Activated CD8-positive, alpha-beta memory T cell treated with anti-CD3 and anti-CD28 coated beads, Interleukin-2, amount 50 U/mL, for 4 hours (primary cell): ENCODE data around the gene TANGO2.

Source experiments
- DNase-seq: peaks from one replicate; pipeline ENCODE4 v3.0.0-alpha.2; 2020

The TANGO2 gene

DNA sequence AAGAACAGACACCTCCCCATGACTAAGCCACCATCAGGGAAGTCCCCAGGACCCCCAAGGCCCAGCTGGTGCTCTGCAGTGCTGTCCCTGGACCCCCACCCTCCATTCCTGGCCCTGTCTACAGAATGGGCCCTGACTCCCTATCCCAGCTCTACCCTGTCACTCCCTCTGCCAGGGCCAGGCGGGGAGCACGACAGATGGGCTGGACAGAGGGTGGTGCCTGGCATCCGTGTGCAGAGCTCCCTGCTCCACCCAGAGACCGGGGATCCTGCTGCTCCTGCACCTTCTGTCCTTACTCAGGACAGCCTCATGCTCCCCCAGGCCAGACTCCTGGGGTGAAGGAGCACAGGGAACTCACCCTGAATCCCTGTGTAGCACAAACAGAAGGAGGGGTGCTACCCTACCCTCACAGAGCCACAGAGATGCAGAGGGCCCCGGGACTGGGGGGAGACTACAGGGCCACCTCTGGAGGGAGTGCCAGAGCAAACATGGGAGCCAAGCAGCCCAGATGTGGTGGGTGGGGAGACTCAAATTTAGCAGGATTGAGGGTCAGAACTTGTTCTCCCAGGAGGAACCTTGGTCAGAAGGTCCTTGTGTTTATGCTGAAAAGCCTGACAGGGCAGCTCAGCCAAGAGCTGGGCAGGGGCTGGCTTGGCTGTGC is 6.3 kb upstream of the TANGO2 start:
- DNase-seq = no peak

DNA sequence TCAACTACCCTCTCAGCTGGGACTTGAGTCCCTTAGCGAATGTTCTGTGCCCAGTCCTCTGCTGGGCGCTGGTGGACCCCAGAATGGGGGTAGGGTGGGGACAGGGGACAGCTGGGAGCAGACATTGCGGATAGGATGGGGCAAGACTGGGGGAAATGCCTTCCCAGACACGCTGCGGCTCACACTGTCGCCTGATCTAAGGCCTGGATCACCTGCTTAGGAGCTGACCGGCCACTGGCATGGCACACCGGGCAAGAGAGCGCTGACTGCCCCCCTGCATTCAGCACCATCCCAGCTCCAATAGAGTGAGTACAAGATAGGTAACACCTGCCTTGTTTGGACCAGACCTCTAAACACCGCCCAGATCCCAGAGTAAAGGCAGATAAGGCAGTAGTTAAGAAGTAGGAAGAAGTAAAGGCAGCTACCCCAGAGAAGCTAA is 5.7 kb upstream of the TANGO2 start:
- no peak for DNase-seq

DNA sequence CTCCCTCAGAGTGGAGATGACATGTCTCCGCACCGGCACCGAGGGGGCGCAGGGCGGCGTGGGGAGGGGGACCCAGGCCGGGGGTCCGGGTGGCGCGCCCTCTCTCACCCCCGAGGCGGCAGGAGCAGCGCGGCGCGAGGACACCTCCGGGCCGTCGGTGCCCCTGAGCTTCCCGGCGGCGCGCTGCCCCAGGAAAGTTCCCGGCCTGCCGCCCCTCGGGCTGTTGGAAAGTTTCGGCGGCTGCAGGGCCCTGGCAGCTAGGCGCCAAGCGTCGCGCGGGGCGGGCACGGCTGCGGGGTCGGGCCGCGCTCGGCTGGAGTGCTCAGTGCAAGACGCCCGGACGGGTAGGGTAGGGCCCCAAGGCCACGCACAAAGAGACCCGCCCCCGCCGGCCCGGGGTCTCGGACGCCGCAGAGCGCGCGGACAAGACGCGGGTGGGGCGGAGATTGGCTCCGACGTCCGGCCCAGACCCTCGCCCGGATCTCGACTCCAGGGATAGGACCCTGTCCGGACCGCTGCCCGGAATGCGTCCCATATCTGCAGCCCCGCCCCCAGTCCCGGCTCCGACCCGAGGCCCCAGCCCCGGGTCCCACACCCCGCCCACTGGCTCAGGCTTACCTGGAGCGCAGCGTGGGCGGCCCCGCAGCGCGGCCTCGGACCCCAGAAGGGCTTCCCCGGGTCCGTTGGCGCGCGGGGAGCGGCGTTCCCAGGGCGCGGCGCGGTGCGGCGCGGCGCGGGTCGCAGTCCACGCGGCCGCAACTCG is 4.8 kb upstream of the TANGO2 start:
- no peak for DNase-seq

DNA sequence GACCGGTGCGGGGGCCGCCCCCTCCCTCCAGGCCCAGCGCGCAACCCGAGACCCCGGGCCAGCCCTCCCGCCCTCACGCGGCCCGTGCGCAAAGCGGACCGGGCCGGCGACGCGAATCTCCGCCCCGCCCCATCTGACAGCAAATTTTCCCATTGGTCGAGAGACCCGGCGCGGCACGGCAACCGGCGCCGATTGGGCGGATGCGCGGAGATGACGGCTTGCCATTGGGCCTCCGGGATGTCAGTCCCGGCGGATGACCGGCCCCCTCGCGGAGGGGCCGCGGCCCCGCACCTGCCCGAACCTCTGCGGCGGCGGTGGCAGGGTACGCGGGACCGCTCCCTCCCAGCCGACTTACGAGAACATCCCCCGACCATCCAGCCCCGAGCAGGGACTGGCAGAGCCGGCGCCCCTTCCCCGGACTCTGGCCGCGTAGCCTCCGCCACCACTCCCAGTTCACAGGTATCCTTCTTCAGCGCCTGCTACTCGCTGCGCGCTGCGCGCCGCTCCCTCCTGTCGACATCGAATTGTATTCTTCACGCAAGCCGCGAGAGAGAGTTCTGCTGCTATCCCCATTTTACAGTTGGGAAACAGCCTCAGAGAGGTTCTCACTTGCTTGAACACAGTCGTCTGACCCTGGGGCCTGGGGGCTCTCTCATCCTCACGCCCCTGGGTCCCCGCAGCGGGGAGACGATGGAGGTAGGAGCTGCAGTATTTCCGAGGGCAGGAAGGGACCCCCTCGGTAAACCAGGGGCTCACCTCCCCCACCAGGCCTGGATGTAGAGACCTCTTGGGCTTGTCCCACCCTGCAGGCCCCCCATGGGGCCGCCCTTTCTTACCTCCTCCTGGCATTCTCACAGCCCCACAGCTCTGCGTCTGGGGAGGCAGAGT is 3.9 kb upstream of the TANGO2 start, which contains the start of gene ARVCF:
Gene ARVCF (minus strand): TSS at position 90 of the 888 bp plus-strand sequence. CDS start 26,029 bp downstream, outside the sequence.
- DNase-seq = peak; percentile 91

DNA sequence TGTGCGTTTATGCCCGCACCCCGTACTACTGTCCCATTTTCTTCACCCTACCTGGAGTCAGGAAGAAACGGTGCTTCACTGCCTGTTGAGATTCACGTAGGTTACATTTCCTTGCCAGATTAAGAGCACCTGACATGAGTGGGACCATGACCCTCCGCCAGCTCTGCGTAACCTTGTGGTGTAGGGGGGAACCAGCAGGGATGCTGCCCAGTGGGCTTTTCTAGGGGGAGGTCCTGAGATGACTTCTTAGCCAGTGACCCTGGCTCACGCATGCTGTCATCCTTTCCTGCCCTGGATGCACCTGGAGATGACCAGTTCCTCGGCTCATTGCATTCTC is 3.3 kb upstream of the TANGO2 start:
- no peak for DNase-seq

DNA sequence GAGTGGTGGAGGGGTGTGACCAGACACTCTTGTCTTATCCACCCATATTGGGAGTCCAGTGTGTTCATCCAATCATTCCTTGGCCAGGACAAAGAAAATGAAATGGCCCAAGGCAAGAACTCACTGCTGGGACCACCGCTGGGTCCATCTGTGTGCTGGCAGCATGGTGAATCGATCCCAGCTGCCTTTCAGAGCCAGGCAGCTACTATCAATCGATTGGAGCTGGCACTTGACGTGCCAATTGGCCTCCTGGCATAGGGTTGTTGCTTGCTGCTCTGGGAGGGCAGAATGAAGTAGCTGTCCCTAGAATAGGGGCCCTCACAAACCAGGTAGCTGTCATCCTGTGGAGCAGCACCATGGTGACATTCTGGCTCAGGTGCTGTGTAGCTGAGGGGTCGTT is 2.9 kb upstream of the TANGO2 start:
- no peak for DNase-seq

DNA sequence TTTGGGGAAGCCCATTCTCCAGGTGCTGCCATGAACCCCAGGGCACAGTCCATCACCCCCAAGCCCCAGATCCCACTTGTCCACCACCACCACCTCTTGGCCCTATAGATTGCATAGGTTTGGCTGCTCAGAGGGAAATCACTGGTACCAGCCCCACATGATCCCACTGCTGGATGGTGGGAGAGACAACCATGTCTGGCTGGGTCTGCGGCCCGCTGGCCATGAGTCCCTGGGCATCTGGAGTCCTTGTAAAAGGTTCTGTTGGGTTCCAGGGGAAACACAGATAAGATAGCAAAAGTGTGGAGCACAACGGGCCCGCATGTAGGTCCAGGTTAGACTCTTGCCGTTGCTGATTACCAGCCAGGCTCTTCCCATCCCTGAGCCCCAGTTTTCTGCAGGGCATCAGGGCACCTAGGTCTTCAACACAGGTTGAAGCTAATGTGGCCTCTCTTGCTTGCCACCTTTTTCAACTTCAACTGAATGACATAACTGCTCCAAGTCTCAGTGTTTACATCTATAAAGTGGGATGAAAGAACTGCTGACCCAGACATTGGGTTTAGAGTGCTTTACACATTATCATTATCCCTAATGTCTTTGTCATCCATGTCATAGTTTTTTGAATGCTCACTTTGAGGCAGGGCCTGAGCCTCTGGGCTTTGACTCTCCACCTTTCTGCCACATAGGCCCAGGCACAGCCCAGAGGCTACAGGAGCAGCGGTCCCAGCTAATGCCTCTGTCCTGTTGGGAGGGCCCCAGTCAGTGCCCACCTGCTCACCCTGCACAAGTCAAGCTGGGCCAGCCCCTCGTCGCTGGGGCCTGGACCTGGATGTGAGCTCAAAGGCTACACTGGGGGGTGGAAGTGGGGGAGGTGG is 1.0 kb upstream of the TANGO2 start:
- no peak for DNase-seq

DNA sequence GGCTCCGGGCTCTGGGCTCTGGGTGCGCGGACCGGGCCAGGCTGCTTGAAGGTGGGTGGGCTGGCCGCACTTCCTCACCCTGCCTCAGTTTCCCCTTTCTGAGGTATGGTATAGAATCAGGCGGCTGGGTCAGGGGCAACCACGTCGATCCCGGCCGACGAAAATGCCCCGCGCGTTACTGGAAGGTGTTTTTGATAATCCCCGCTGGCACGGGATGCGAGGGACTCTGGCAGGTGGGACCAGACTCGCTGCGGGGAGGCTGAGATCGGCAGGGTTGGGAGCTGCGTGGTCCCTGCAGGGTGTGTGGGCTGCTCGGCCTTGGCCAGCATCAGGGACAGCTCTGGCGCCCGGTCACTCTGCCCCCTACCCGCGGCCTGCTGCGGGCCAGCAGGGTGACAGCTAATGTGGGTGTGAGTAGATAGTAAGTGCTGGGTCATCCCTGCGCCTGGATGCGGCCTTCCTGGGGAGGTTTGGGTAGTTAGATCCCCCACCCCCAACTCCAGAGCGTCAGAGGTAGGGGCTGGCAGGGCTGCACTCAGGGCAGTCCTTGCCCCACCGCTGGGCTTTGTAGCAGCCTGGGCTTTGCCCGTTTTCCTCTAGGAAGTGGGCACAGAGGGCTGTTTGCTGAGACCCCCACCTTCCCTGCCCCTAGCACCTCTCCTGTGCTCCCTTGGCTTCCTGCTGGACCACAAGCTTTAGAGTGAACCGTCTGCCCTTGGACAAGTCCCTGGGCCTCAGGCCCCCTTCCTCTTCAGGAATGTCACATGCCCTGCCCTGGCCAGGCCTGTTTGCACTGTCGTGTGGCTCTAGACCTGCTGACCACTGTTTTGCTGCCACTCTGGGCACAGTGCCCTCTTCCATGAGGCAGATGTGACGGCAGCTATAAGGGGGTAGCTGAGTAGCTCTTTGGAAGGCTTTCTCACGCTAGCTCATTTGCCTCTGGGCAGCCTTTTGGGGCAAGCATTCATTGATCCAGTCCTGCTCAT is 579 bp downstream of the TANGO2 start:
- DNase-seq = no peak

DNA sequence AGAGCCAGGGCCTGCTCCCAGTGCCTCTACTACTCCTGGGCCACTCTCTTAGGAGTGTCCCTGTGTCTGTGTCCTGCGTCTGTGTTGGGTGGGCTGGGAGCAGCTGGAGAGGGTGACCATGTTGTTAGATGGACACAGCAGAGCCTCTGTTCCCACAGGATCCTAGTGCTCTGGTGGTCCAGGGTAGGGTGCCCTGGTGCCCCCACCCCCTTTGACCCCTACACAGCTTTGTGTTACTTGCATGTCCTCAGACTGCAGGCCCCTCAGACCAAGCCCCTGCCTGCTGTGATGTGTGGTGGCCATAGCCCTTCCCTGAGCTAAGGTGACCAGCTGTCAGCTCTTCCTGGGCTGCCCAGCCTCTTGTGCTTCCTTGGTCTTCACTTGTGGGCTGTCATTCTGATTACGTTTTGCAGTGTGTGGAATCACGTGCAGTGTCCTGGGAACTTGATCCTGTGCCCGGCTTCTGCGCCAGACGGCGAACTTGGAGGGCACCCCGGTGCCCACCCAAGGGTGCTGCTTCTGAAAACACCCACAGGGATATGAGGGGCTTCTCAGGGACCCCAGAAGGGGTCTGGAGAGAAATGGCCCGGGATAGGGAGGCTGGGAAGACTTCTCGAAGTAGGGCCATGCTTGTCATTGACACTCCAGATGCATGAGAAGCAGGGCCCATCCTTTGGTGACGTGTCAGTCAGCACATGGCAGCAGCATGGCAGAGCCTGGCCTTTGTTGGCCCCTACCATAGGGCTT is 1.5 kb downstream of the TANGO2 start:
- no peak for DNase-seq

DNA sequence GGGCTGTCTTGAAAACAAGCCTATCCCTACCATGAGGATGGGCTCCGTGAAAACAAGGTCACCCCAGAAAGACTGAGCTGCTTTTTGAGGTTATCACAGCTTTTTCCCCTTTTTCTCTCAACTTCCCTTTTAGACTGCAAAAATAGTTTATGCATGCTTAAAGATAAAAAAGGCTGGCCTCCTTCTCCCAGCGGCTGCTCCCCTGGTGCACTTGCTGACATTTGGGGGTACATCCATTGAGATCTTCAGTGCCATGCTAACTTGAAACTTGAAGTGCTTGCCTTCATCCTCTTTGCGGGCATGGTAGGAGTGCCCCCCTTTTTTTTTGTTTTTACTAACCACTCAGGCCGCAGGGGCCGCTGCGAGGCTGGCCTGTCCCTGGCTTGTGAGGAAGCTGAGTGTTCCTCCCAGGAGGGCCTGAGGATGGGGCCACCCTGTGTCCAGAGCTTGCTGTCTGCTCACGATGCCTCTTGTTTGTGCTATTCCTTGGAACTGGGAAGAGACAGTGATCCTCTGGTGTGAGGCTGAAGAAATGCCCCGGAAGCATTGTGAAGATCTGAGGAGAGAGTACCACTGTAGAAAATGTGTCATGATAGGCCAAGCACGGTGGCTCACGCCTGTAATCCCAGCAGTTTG is 2.2 kb downstream of the TANGO2 start:
- DNase-seq = no peak

DNA sequence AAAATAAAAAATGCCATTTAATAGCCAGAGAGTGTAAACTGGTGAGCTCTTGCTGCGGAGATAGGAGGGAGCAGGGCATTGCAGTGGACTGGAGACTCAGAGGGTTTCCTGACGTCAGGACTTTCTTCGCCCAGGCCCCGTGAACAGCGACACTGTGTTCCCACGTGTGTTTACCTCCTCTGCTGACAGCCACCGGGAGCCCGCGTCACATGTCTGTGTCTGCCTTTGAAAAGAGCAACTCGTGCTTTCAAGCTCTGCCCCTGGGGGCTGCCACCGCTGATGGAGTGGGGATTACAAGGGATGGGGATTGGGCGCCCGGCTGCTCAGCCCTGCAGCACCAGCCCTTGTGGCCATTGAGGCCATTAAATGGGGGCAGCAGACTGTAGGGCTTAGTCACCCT is 3.3 kb downstream of the TANGO2 start:
- no peak for DNase-seq

DNA sequence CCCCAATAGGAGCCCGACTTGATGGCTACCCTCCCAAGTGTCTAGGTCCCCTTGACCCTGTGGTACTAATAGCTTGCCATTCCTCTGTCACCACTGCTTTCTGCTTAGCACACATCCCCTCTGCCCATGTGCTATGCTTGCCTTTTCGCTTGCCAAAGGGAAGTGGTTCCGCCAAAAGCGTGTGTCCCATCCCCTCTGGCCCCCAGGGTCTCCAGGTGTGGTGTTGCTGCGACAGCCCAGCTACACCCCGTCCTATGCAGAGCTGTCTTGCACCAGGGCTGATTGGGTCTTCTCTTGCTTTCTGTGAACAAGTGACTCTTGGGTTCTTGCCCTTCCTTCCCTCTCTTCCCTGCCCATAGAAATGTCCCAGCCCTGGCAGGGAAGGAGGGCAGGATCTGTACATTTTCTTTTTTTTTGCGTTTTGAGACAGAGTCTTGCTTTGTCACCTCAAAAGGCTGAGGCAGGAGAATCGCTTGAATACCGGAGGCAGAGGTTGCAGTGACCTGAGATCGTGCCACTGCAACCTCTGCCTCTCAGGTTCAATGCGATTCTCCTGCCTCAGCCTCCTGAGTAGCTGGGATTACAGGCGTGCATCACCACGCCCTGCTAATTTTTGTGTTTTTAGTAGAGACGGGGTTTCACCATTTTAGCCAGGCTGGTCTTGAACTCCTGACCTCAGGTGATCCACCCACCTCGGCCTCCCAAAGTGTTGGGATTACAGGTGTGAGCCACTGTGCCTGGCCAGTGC is 3.9 kb downstream of the TANGO2 start:
- DNase-seq = no peak

DNA sequence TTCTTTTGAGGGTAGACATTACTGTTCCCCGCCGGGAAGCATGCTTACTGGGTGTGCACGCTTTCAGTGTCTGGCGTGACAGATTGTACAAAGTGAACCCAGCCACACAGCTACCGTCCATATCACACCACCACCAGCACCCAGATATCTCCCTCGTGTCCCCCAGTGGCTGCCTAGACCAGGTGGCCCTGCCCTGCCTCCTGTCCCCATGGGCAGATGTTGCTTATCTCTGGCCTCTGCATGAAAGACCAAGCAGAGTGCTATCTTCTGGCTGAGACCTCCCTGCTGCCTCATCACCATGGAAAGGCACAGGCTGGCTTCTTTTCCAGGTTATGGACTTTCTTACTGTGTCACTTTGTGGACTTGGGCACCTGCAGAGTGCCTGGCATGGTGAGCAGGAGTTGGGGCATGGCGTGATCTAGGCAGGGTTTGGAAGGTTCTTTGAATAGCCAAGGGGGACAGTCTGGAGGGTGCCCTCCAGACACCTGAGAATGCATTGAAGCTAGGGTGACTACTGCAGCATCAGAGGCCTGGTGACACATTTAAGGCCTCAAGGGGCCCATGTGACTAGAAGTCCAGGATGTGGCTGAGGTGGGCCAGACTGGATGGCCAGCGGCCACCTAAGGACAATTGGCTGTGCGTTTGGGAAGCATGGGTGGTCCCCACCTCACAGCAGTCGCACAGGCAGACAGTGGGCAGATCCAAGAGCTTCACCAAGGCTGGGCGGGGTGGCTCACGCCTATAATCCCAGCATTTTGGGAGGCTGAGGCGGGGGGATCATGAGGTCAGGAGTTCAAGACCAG is 4.7 kb downstream of the TANGO2 start:
- DNase-seq = no peak

DNA sequence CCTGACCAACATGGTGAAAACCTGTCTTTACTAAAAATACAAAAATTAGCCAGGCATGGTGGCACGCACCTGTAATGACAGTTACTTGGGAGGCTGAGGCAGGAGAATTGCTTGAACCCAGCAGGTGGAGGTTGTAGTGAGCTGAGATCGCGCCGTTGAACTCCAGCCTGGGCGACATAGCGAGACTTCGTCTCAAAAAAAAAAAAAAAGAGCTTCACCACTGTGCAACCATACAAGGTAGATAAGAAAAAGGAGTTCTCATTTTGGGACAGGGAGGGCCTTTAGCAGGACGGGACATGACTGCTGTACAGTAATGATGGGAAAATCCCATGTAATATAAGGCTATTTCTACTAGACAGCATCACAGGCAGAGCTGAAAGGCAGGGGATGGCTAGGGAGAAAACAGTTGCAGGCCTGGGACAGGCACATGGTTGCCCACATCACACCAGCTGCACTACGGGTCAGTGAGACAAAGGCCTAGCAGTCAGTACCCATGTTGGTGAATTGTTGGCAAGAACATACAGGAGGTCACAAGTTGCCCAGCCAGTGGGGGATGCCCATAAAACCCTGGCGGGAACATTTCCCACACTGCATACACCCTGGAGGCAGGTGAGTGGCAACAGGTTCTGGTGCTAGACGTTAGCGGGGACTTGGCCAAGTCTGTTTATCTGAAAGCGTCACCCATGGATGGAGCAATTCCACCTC is 5.4 kb downstream of the TANGO2 start:
- no peak for DNase-seq

DNA sequence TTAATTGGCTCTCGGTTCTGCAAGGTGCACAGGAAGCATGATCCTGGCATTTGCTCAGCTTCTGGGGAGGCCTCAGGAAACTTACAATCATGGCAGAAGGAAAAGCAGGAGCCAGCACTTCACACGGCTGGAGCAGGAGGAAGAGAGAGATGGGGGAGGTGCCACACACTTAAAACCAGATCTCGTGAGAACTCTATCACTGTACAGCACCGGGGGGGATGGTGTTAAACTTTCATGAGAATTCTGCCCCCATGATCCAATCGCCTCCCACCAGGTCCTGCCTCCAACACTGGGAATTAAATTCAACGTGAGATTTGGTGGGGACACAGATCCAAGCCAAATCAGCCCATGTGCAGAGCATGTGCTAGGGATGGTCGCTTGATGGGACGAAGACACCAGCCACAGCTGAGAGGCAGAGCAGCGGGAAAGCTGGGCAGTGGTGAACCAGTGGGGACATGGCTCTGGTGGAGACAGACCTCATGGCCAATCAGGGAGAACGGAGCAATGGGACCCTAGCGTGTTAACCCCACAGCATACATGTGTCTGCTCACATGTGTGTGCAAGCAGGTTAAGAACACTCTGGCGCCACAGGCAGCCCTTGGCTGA is 6.2 kb downstream of the TANGO2 start:
- no peak for DNase-seq

DNA sequence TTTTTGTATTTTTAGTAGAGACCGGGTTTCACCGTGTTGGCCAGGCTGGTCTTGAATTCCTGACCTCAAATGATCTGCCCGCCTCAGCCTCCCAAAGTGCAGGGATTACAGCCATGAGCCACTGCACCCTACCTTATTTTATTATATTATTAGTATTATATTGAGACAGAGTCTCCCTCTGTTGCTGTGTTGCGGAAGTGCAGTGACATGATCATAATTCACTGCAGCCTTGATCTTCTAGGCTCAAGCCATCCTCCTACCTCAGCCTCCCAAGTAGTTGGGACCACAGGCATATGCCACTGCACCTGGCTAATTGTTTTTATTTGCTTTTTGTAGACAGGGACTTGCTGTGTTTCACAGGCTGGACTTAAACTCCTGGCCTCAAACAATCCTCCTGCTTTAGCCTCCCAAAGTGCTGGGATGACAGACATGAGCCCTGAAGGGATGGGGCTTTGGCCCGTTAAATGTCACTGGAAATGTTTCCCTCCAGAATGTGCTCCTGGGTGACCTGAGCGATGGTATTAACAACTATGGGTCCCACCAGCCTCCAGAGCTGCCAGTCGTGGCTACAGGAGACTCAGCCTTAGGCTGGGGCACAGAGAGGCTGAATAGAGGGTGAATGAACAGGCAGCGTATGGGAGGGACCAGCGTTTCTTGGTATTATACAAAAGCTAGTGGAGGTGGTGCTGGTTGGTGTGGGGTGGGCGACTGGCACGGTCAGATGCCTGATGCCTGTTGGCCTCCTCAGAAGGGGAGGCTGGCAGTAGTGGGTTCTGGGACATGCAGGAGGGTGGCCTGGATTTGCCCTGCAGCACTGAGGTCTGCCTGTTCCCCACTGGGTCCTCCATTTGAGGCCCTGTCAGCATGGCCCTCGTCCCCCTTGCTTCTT is 7.3 kb downstream of the TANGO2 start:
- no peak for DNase-seq
